DLD1 (cell line): ENCODE measurements around the gene TRUB2.
"Not testable (repeated sequence)": the region's sequence is repeated elsewhere in the genome, so short reads cannot be mapped to it uniquely, and the experiment has no call there.

Experiments
- in situ Hi-C: cut with HindIII; loops from 2 replicates; pipeline ENCODE4 v1.10.0; 2017; ENCODE audit warnings: low sequenced_read_pairs

Gene TRUB2

GRCh38 chr9:128298535-128299482, 23.4 kb downstream of the TRUB2 start:
- in situ Hi-C loops = no loop called here

- in situ Hi-C loops = no loop called here
Measured at GRCh38 chr9:128297221-128297773, 24.9 kb downstream of the TRUB2 start.

GRCh38 chr9:128296340-128297220, 25.7 kb downstream of the TRUB2 start:
- in situ Hi-C loops = no loop called here

GRCh38 chr9:128294142-128294541, 28.1 kb downstream of the TRUB2 start:
- in situ Hi-C loops = no loop called here

- in situ Hi-C loops = no loop called here
Measured at GRCh38 chr9:128293091-128293490, 29.2 kb downstream of the TRUB2 start.

GRCh38 chr9:128292009-128292408, 30.2 kb downstream of the TRUB2 start:
- in situ Hi-C loops = no loop called here

GRCh38 chr9:128288273-128289004, 33.8 kb downstream of the TRUB2 start:
- in situ Hi-C loops = no loop called here

- in situ Hi-C loops = no loop called here
Measured at GRCh38 chr9:128286440-128286839, 35.8 kb downstream of the TRUB2 start.

GRCh38 chr9:128285033-128285784, 37.0 kb downstream of the TRUB2 start:
- in situ Hi-C loops = no loop called here

GRCh38 chr9:128282500-128282899, 39.7 kb downstream of the TRUB2 start:
- in situ Hi-C loops = no loop called here

GRCh38 chr9:128280084-128280622, 42.1 kb downstream of the TRUB2 start:
- in situ Hi-C loops = no loop called here

- in situ Hi-C loops = not testable (repeated sequence)
Measured at GRCh38 chr9:128279088-128280073, 42.9 kb downstream of the TRUB2 start.

- in situ Hi-C loops = no loop called here
Measured at GRCh38 chr9:128276574-128277270, 45.5 kb downstream of the TRUB2 start.

- in situ Hi-C loops = no loop called here
Measured at GRCh38 chr9:128276008-128276573, 46.2 kb downstream of the TRUB2 start, which contains the start of gene SWI5. Gene SWI5, plus strand, starts transcription at chr9:128276276.

- in situ Hi-C loops = no loop called here
Measured at GRCh38 chr9:128275198-128276007, 46.8 kb downstream of the TRUB2 start, which contains the start of gene GOLGA2. Gene GOLGA2, minus strand, starts transcription at chr9:128276007. Its CDS starts 31 bp downstream, at chr9:128275976.

GRCh38 chr9:128274245-128274644, 48.0 kb downstream of the TRUB2 start:
- in situ Hi-C loops = no loop called here
